Heart right ventricle (tissue), 16 donors: ENCODE results near the gene CDKL1. TPM values are rescaled to one million over a fixed set of nuclear protein-coding genes. Genes with fewer than 3 reads are reported as not detected.

Experiments used
- ATAC-seq, 8 donors: fragments of 200-7000 bp; cut with Tn5 transposase; one replicate each; pipeline ENCODE4 v1.9.1; 2020; ENCODE audit warnings: mild to moderate bottlenecking in 8 of 8, moderate library complexity in 8 of 8, moderate number of reproducible peaks in 1 of 8
- DNase-seq, 2 donors: peaks; one replicate each; pipeline ENCODE4 v3.0.0-alpha.2; 2020
- H3K27ac ChIP-seq, 10 donors: fragments of 200-600 bp; sonication (generic) in 2 of 10; one replicate each; pipeline versions ENCODE4 v1.5.0 to v1.8.0; 2020 to 2022; ENCODE audit warnings: mild to moderate bottlenecking in 3 of 10
- H3K27me3 ChIP-seq, 7 donors: fragments of 200-600 bp; one replicate each; pipeline ENCODE4 v1.8.0; 2021 to 2022; ENCODE audit warnings: mild to moderate bottlenecking in 2 of 7
- H3K36me3 ChIP-seq, 9 donors: fragments of 200-600 bp; sonication (generic) in 1 of 9; one replicate each; pipeline versions ENCODE4 v1.5.0 to v1.8.0; 2020 to 2022; ENCODE audit warnings: mild to moderate bottlenecking in 2 of 9
- H3K4me1 ChIP-seq, 9 donors: fragments of 200-600 bp; sonication (generic) in 1 of 9; one replicate each; pipeline versions ENCODE4 v1.5.0 to v1.8.0; 2020 to 2022; ENCODE audit warnings: mild to moderate bottlenecking in 4 of 9
- H3K4me3 ChIP-seq, 10 donors: fragments of 200-600 bp; sonication (generic) in 2 of 10; one replicate each; pipeline versions ENCODE4 v1.5.0 to v1.8.0; 2020 to 2022; ENCODE audit warnings: mild to moderate bottlenecking in 7 of 10, moderate library complexity in 2 of 10
- H3K9me3 ChIP-seq, 11 donors: fragments of 200-600 bp in 10 of 11; sonication (generic) in 2 of 11; one replicate each; pipeline versions ENCODE4 v1.5.0 to v1.8.0; 2013 to 2022; ENCODE audit warnings: mild to moderate bottlenecking in 2 of 11, control low read depth in 1 of 11, moderate library complexity in 1 of 11
- CTCF ChIP-seq, 9 donors: fragments of 200-600 bp; sonication (generic) in 2 of 9; IDR thresholded peaks; one replicate each; pipeline versions ENCODE4 v1.5.0 to v1.8.0; 2021 to 2022; ENCODE audit warnings: antibody characterized with exemption in 9 of 9, mild to moderate bottlenecking in 5 of 9, moderate library complexity in 1 of 9
- WGBS, 2 donors: extraction: QIAGEN DNeasy Blood & Tissue Kit; methylation state at CpG; one replicate each; pipeline ENCODE4 v1.1.7; 2013; ENCODE audit warnings: inconsistent platforms in 1 of 2; 5-methylcytosine and 5-hydroxymethylcytosine counted together
- intact Hi-C, 10 donors: fragments of 100-400 bp; cut with DNase I; formaldehyde crosslinking; loops; one replicate each; pipeline versions ENCODE4 v1.11.1 to v1.14.2; 2022
- microRNA-seq, 2 donors: library from miRNA; unstranded; fragments of <30 nt; microRNA quantifications; one replicate each; pipeline ENCODE4 v1.2.0, GENCODE V29; 2021
- polyA plus RNA-seq, 2 donors: library from polyadenylated mRNA; stranded (reverse); fragments of 200-250 nt; gene quantifications; one replicate each; pipeline ENCODE4 v1.2.3, GENCODE V29; 2013
- total RNA-seq, 10 donors: library from RNA; stranded (reverse); fragmentation: NEBNext Ultra II Directional in 3 of 10; extraction: Animal tissue kit (Norgen Biotek cat#: 25700) in 3 of 10; gene quantifications; one replicate each; pipeline versions ENCODE4 v1.2.1 to v1.2.4, GENCODE V29; 2021 to 2023
- donor health status: Arrhythmogenic right ventricular cardiomyopathy.
- donor health status: ischemic (EF 13 %, LVEDD 7.1; RV severe dilation, severe dysfunction).
- donor health status: healthy with polysubstance abuse.
- donor health status: DM: no; HTN: yes; CAD: no.
- donor health status: DM: no; HTN: no; CAD: no.
- donor health status: ischemic (EF 25% LVEDD 6.9; RV normal size, moderate dysfunction).
- donor health status: ischemic (EF 25% LVEDD 5.7; RV mildly dilated, moderate dysfunction).
- donor health status: healthy.
- donor health status: DM: yes; HTN: yes; CAD: no.
- donor health status: Ischemic cardiomyopathy.
- donor health status: ischemic (EF 35%, LVEDD 5.7; RV mildly dilated, moderate dysfunction).
- donor health status: nonischemic (EF 11% LVEDD 7.7; RV severe dilation, severe dysfunction).
- donor health status: DM: yes; HTN: yes; CAD: no.
- donor health status: PGD.
- donor health status: ischemic (EF 29% LVEDD 5.4; RV normal size, mild dysfunction).
- donor health status: nonischemic (EF 23%, LVEDD 6.1; RV moderate dilation, normal function).

Gene CDKL1
- total and polyA plus RNA-seq, 12 donors = 0.71 to 6.0 (median 2.1) TPM

GRCh38 chr14:50288146-50288545 lies 108.5 kb downstream of the CDKL1 start:
- DNase-seq = no peak
- Histone ChIP-seq H3K4me3 (no peak overlapping the region), H3K9me3 (no peaks in the 10 kb centered on the region), H3K27me3 (no peaks in the 10 kb centered on the region), H3K27ac (no peak overlapping the region), H3K36me3 (peaks cover 0 to 21% (median 0%) of the 10 kb centered on the region in 9 donors), H3K4me1 (no peaks in the 10 kb centered on the region)
- 97% methylated on average over 5 of the region's 5 CpGs for WGBS, 2 donors
- intact Hi-C loops = no loop called here
- TF ChIP-seq CTCF (IDR thresholded peaks at IDR 0.05) = no peak
- ATAC-seq = no peak

GRCh38 chr14:50285861-50286260 lies 110.8 kb downstream of the CDKL1 start:
- H3K4me1 ChIP-seq = no peaks in the 10 kb centered on the region
- no peak overlapping the region for H3K27ac ChIP-seq
- no peak for TF ChIP-seq CTCF (IDR thresholded peaks at IDR 0.05)
- DNase-seq (no peak), ATAC-seq (no peak)
- intact Hi-C loops = no loop called here
- H3K27me3 ChIP-seq = no peaks in the 10 kb centered on the region
- H3K9me3 ChIP-seq = no peaks in the 10 kb centered on the region
- no peak overlapping the region for H3K4me3 ChIP-seq
- H3K36me3 ChIP-seq = peaks cover 0 to 14% (median 0%) of the 10 kb centered on the region in 9 donors

Small RNA genes within 50 kb of the gene (microRNA-seq; reads per million reads assigned to microRNA genes)
- gene MIR4504 = 0 reads per million in 2 donors

Other genes with a start within 250 kb of the CDKL1 start
- 10 to 100 TPM; 27.4 to 40.0 (median 34.4) TPM for gene SOS2, start 165.3 kb downstream of the CDKL1 start, total RNA-seq
- gene SOS2, start 165.3 kb downstream of the CDKL1 start, polyA plus RNA-seq = 10 to 100 TPM; 10.1 to 12.8 TPM
- gene L2HGDH, start 84.7 kb downstream of the CDKL1 start, total RNA-seq = 10 to 100 TPM in 9 of 10 donors, 1 to 10 TPM in 1; 7.5 to 15.5 (median 12.1) TPM
- 1 to 10 TPM; 1.9 to 3.7 TPM for gene L2HGDH, start 84.7 kb downstream of the CDKL1 start, polyA plus RNA-seq
- 10 to 100 TPM; 17.0 to 31.3 (median 24.4) TPM for gene DMAC2L, start 84.6 kb downstream of the CDKL1 start, total RNA-seq
- 10 to 100 TPM in 1 of 2 donors, 1 to 10 TPM in 1; 9.4 to 25.4 TPM for gene DMAC2L, start 84.6 kb downstream of the CDKL1 start, polyA plus RNA-seq
- gene MAP4K5, start 135.7 kb upstream of the CDKL1 start, total RNA-seq = 10 to 100 TPM in 8 of 10 donors, 1 to 10 TPM in 2; 7.1 to 19.8 (median 12.1) TPM
- 1 to 10 TPM; 8.7 to 8.9 TPM for gene MAP4K5, start 135.7 kb upstream of the CDKL1 start, polyA plus RNA-seq
- 1 to 10 TPM in 4 of 10 donors, under 1 TPM in 6; 0.42 to 2.0 (median 0.86) TPM for gene ATL1, start 163.3 kb upstream of the CDKL1 start, total RNA-seq
- 1 to 10 TPM in 1 of 2 donors, under 1 TPM in 1; 0.51 to 1.1 TPM for gene ATL1, start 163.3 kb upstream of the CDKL1 start, polyA plus RNA-seq